GM12873 (cell line): Measurements from ENCODE around the gene PDE4B.

ENCODE experiments used
- TF ChIP-seq, protein P1 (sequence below): IDR thresholded peaks from 2 replicates; pipeline ENCODE4 v1.5.1; 2012; ENCODE audit warnings: low read depth, mild to moderate bottlenecking, moderate library complexity, low read length, control low read depth; ENCODE audit not compliant: insufficient read depth; ENCODE audit errors: missing control alignments

PDE4B gene

DNA sequence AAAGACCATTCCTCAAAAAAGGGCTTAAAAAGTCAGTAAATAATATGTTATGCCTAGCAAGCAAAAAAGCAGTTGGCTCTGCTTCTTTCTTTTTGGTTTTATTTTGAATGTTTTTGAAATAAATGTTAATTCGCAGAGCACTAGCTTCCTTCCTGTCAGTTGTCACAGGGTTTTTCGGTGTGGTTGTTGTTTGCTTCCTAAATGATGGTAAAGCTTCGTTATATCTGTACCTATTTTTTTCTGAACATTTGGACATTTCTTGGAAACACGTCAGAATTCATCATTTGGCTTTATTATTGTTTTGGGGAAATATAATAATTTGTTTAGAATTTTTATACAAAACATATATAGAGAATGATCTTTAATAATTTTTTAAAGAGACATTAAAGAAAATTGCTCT lies 389.3 kb downstream of the PDE4B start:
- TF ChIP-seq, protein P1, sequence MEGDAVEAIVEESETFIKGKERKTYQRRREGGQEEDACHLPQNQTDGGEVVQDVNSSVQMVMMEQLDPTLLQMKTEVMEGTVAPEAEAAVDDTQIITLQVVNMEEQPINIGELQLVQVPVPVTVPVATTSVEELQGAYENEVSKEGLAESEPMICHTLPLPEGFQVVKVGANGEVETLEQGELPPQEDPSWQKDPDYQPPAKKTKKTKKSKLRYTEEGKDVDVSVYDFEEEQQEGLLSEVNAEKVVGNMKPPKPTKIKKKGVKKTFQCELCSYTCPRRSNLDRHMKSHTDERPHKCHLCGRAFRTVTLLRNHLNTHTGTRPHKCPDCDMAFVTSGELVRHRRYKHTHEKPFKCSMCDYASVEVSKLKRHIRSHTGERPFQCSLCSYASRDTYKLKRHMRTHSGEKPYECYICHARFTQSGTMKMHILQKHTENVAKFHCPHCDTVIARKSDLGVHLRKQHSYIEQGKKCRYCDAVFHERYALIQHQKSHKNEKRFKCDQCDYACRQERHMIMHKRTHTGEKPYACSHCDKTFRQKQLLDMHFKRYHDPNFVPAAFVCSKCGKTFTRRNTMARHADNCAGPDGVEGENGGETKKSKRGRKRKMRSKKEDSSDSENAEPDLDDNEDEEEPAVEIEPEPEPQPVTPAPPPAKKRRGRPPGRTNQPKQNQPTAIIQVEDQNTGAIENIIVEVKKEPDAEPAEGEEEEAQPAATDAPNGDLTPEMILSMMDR = no peak

DNA sequence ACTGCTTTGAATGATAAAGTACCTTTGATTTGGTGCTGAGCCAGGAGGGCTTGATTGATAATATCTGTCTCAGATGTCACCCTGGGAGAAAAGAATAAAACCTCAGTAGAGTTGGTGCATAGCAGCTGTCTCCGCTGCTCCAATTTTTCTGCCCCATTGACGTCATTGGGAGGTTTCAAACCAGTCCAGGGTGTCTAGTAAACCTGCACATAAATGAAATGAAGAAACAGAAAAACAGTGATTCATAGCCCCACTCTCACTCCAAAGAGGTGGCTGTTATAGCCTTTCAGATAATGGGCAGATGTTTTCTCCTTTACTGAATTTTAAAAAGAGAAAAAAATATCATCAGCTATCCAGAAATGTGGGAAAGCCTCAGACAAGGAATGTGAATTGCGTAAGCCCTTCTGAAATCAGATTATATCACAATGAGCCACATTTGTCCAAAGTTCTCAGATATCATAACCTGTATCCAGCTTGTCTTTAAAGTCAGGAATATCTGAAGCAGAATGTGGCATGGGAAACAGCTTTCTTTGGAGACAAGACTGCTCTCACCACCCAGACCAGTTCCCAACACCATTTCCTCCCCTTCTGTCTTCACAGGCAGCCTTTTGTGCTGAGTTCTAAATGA lies 390.0 kb downstream of the PDE4B start:
- TF ChIP-seq, protein P1 = no peak

DNA sequence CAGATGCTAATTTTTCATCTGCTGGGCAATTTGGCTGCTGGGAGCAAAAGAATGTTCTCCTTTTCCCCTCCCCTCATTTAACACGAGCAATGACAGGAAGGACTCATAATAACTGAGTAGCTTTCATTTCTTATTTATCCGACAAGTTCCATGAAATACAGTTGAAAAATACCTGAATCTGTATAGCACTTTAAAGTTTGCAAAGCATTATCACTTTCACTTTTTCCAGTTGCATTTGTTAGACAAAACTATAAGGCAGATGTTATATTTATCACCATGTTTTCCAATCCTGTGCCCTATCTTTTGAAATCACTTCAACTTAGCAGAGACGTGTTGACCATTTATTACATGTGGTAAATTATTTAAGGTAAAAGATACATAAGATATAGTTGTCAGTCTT lies 390.7 kb downstream of the PDE4B start:
- TF ChIP-seq, protein P1 = no peak

DNA sequence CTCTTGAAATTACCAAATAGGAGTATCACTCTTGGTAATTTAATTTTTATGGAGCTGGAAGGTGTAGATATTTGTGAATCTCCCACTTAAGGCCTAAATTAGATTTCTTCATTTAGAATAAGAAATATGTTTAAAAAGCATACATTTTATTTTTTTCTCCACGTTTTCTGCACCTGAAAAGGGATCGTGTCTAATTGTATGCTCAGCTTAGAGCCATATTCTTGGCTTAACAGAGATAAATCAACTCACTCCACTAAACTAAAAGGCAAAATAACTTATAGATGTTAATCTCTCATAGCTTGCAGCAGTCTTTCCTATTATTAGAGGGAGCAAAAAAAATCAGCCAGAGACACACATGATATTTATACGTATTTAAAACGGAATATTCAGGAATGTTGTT lies 404.4 kb downstream of the PDE4B start:
- TF ChIP-seq, protein P1 = no peak

DNA sequence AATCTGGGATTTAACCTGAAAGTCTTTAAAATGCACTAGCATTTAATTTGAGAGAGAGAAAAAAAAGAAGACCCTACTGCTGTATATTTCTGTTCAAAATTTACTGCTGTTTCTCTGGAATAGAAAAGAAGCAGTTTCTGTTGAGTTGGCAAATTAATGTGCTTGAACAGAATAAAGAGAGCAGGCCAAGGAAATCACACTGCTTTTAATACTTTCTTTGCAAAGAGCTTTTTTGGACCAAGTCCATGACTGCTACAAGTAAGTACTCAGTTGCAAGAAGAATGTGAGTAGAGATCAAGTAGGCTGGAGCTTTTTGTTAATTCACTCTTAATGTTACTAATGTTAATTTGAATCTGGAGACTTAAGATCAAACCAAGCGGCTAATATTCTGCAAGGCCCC lies 405.1 kb downstream of the PDE4B start:
- TF ChIP-seq, protein P1 = no peak

DNA sequence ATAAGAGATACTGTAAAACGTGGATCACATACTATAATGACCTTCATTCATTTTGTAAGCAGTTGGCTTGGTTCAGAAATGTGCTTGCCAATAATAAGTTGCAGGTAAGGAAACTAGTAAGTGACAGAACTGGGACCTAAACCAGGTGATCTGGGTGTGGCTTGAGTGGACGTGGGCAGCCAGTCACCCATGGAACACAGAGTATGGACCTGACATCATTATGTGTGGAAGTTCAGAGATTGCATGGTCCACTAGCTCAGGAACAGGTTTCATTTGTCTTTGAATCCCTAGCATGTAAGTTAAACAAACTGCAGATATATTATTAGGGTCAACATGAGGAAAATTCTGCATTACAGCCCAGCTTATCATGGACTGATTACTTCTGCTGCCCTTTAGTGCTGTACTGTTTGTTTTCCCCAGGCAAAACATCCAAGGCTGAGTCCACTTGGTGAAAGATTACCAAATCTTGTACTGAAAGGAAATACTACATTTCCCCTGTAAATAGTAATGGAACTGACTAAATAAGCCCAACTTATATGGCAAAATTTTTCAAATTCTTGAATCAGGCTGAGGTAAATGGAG lies 414.0 kb downstream of the PDE4B start:
- TF ChIP-seq, protein P1 = no peak

DNA sequence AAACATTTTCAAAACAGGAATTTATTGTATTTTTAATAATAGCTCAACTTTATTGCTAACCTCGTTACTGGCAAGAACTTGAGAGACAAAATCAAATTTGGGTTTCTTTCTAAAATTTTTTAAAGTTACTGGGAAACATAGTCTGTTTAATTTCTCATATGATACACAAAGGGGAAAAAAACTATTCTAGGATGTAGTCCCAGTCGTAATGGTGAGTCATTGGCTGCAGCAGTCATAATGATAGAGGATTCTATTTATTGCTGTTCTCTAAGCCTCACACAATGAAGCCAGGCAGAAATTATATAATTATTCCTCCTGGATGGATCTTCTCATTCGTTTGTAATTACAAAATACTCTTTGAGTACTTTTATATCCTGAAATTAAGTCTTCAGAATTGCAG lies 414.8 kb downstream of the PDE4B start:
- TF ChIP-seq, protein P1 = no peak
